Right lobe of liver (tissue), 6 donors: Measurements from ENCODE around the gene TERT. TPM values are rescaled to one million over a fixed set of nuclear protein-coding genes. Genes with fewer than 3 reads are reported as not detected.

Experiments
- ATAC-seq, 4 donors: fragments of 200-7000 bp; cut with Tn5 transposase; one replicate each; pipeline ENCODE4 v1.9.1; 2020; ENCODE audit warnings: mild to moderate bottlenecking in 4 of 4, moderate library complexity in 4 of 4
- DNase-seq, 3 donors: peaks; one replicate each; pipeline ENCODE4 v3.0.0-alpha.2; 2020
- H3K27ac ChIP-seq, 3 donors: fragments of 200-600 bp; one replicate each; pipeline ENCODE4 v1.8.0; 2022
- H3K27me3 ChIP-seq, 2 donors: fragments of 200-600 bp; one replicate each; pipeline ENCODE4 v1.8.0; 2022
- H3K36me3 ChIP-seq, 4 donors: fragments of 200-600 bp; sonication (generic) in 1 of 4; one replicate each; pipeline versions ENCODE4 v1.5.1 to v1.8.0; 2017 to 2022; ENCODE audit warnings: control low read depth in 1 of 4
- H3K4me1 ChIP-seq, 4 donors: fragments of 200-600 bp; sonication (generic) in 1 of 4; one replicate each; pipeline versions ENCODE4 v1.5.1 to v1.8.0; 2017 to 2022; ENCODE audit warnings: control low read depth in 1 of 4
- H3K4me3 ChIP-seq, 3 donors: fragments of 200-600 bp; one replicate each; pipeline ENCODE4 v1.8.0; 2022
- H3K9me3 ChIP-seq, 4 donors: fragments of 200-600 bp; sonication (generic) in 1 of 4; one replicate each; pipeline versions ENCODE4 v1.5.1 to v1.8.0; 2017 to 2022; ENCODE audit warnings: control low read depth in 1 of 4
- POLR2A ChIP-seq: fragments of 450-650 bp; IDR thresholded peaks from one replicate; pipeline ENCODE4 v1.6.1; 2017; ENCODE audit warnings: antibody characterized with exemption, mild to moderate bottlenecking
- WGBS: methylation state at CpG from one replicate; pipeline ENCODE4 v1.1.6; 2018; ENCODE audit warnings: low coverage, low lambda C conversion rate; ENCODE audit not compliant: insufficient coverage; ENCODE audit errors: missing lambda C conversion rate; 5-methylcytosine and 5-hydroxymethylcytosine counted together
- intact Hi-C, 2 donors: fragments of 100-400 bp; cut with DNase I; formaldehyde crosslinking; loops; one replicate each; pipeline versions ENCODE4 v1.11.2 to v1.14.1; 2022
- total RNA-seq, 6 experiments: library from RNA; depleted of rRNA in 2 of 6; stranded (reverse); fragments of >200 nt in 2 of 6; fragmentation: NEBNext Ultra II Directional in 3 of 6; extraction: Animal tissue kit (Norgen Biotek cat#: 25700) in 3 of 6; gene quantifications; one replicate each; pipeline versions ENCODE4 v1.1.0 to v1.2.4, GENCODE V29; 2016 to 2023
- TF ChIP-seq, protein P1 (sequence below), 4 donors: fragments of 200-600 bp in 3 of 4; fragments of 450-650 bp in 1 of 4; IDR thresholded peaks; one replicate each; pipeline versions ENCODE4 v1.5.1 to v1.8.0; 2016 to 2022; ENCODE audit warnings: antibody characterized with exemption in 4 of 4, mild to moderate bottlenecking in 2 of 4
- donor health status: DM: no; HTN: yes; CAD: no.
- donor health status: DM: no; HTN: no; CAD: no.
- donor health status: DM: no; HTN: no; CAD: no.
- donor health status: DM: no; HTN: yes; CAD: no.
- donor health status: DM: no; HTN: yes; CAD: no.

TERT gene
- total RNA-seq, 6 experiments from 2014 or later: not detected

DNA sequence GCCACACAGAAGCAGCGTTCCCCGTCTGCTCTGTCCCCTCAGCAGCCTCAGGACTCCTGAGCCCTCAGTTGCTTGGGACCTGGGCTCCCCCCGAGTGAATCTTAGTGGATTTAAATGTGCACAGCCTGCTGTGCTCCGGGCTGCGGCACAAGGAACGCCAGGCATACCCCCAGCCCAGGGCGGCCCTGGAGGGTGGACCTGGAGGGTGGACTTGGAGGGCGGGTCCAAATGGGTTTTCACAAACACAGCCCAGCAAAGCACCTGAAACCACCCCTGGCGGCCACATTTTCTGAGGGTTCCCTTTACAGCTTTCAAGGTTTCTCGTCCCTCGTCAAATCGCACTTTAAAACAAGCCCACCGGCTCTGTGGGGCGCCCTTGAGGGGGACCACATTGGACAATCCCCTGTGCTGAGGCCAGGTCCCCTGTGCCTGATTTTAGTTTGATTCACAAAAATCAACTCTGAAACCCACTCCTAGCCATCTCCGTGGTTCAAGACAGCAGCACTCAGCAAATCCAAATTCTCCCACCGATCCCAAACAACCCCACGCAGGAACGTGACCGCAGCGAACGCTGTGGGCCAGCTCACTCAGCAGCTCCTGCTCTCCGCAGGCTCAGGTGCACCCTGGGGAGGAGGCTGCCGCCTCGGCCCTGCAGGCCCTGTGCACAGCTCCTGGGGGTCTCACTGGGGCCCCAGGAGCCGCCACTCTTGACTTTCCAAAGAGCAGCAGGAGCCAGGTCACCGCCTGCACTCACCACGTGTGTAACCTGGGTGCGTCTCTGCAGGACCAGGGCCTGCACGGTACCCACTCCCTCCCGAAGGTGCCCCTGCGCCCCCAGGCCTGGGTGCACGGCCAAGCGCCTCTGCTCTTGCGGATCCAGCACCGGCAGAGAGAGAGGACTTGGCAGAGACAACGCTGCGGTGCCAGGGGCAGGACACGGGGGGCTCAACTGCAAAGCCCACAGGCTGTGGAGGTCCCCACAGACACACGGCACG is 29.1 kb downstream of the TERT start:
- intact Hi-C loops: no loop called here
- Histone ChIP-seq H3K9me3 (no peaks in the 10 kb centered on the region), H3K27me3 (no peaks in the 10 kb centered on the region), H3K27ac (no peak overlapping the region), H3K36me3 (no peaks in the 10 kb centered on the region), H3K4me1 (no peaks in the 10 kb centered on the region), H3K4me3 (no peak overlapping the region)
- WGBS: 96% methylated on average over 4 of the region's 40 CpGs
- DNase-seq (no peak), ATAC-seq (no peak)
- TF ChIP-seq POLR2A: no peak
- TF ChIP-seq, protein P1, sequence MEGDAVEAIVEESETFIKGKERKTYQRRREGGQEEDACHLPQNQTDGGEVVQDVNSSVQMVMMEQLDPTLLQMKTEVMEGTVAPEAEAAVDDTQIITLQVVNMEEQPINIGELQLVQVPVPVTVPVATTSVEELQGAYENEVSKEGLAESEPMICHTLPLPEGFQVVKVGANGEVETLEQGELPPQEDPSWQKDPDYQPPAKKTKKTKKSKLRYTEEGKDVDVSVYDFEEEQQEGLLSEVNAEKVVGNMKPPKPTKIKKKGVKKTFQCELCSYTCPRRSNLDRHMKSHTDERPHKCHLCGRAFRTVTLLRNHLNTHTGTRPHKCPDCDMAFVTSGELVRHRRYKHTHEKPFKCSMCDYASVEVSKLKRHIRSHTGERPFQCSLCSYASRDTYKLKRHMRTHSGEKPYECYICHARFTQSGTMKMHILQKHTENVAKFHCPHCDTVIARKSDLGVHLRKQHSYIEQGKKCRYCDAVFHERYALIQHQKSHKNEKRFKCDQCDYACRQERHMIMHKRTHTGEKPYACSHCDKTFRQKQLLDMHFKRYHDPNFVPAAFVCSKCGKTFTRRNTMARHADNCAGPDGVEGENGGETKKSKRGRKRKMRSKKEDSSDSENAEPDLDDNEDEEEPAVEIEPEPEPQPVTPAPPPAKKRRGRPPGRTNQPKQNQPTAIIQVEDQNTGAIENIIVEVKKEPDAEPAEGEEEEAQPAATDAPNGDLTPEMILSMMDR (IDR thresholded peaks at IDR 0.05): no peak

DNA sequence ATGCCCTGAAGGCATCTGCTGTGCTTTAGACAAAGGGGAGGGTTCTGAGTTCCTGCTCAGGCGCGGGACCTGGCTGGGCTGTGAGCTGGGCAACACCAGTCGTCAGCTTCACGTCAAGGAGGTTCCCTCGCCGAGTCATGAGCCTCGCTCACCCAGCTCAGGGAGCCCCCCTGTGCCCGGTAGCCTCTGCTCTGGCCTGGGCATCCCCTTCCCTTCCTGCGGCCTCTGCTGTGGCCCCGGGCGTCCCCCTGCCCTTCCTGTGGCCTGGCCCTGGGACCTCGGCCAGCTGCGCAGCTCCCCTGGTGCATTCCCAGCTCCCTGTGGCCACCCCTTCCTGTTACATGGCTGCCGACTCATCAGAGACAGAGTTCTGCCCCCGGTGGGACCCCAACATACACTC is 29.8 kb downstream of the TERT start:
- Histone ChIP-seq H3K27ac (no peak overlapping the region), H3K4me1 (no peaks in the 10 kb centered on the region), H3K36me3 (no peaks in the 10 kb centered on the region), H3K27me3 (no peaks in the 10 kb centered on the region), H3K9me3 (no peaks in the 10 kb centered on the region), H3K4me3 (no peak overlapping the region)
- 54% methylated on average over 7 of the region's 15 CpGs for WGBS
- ATAC-seq (no peak), DNase-seq (no peak)
- intact Hi-C loops: no loop called here
- TF ChIP-seq POLR2A: no peak
- TF ChIP-seq, protein P1 (IDR thresholded peaks at IDR 0.05): no peak

DNA sequence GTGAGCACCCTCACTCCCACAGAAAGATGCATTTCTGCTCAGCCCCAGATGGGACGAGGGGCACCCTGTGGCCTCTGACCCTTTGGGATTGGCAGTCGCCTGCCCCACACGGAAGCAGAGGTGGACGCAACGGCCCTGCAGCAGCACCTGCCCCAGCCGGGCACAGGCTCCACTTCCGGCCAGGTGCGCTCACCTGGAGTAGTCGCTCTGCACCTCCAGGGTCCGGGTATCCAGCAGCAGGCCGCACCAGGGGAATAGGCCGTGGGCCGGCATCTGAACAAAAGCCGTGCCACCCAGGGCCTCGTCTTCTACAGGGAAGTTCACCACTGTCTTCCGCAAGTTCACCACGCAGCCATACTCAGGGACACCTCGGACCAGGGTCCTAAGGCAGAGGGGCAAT is 30.7 kb downstream of the TERT start:
- WGBS: no CpG with 5 or more reads among the region's 18 CpGs
- no peaks in the 10 kb centered on the region for H3K9me3 ChIP-seq
- DNase-seq (no peak), ATAC-seq (no peak)
- intact Hi-C loops: no loop called here
- H3K4me3 ChIP-seq: no peak overlapping the region
- H3K27ac ChIP-seq: no peak overlapping the region
- H3K27me3 ChIP-seq: no peaks in the 10 kb centered on the region
- H3K4me1 ChIP-seq: no peaks in the 10 kb centered on the region
- no peak for TF ChIP-seq POLR2A
- TF ChIP-seq, protein P1 (IDR thresholded peaks at IDR 0.05): no peak
- H3K36me3 ChIP-seq: no peaks in the 10 kb centered on the region

DNA sequence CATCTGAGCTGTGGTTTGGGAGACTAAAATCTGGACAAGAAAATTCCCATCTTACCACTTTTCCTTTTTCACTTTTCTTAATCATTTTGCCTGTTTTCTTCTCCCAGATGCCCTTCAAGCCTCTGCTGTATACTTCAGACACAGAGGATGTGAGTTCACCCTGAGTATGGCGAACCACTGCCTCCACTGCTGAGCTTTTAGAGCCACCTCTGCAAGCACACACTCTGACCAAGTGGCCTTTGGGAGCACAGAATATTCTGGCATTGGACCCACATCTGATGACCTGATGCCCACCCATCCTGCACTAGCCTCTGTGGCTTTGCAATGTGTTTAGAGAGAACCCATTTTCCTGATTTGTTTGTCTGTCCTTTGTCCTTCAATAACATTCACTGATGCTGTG is 32.5 kb downstream of the TERT start:
- no peak for TF ChIP-seq POLR2A
- TF ChIP-seq, protein P1 (IDR thresholded peaks at IDR 0.05): no peak
- Histone ChIP-seq H3K36me3 (no peaks in the 10 kb centered on the region), H3K9me3 (no peaks in the 10 kb centered on the region), H3K4me3 (no peak overlapping the region), H3K4me1 (no peaks in the 10 kb centered on the region), H3K27ac (no peak overlapping the region), H3K27me3 (no peaks in the 10 kb centered on the region)
- WGBS: 83% methylated on average over 1 of the region's 1 CpG
- DNase-seq (no peak), ATAC-seq (no peak)
- intact Hi-C loops: no loop called here
